Medulla oblongata (tissue), 1 donor: Measurements from ENCODE around the gene MOB3A.
A peak's percentile ranks its signal among the peaks of the same experiment; 100 is the strongest.
"Not testable (repeated sequence)": the region's sequence is repeated elsewhere in the genome, so short reads cannot be mapped to it uniquely, and the experiment has no call there.

Experiments
- DNase-seq: peaks from one replicate; pipeline ENCODE4 v3.0.0-alpha.2; 2015; ENCODE audit errors: extremely low spot score

The MOB3A gene

DNA sequence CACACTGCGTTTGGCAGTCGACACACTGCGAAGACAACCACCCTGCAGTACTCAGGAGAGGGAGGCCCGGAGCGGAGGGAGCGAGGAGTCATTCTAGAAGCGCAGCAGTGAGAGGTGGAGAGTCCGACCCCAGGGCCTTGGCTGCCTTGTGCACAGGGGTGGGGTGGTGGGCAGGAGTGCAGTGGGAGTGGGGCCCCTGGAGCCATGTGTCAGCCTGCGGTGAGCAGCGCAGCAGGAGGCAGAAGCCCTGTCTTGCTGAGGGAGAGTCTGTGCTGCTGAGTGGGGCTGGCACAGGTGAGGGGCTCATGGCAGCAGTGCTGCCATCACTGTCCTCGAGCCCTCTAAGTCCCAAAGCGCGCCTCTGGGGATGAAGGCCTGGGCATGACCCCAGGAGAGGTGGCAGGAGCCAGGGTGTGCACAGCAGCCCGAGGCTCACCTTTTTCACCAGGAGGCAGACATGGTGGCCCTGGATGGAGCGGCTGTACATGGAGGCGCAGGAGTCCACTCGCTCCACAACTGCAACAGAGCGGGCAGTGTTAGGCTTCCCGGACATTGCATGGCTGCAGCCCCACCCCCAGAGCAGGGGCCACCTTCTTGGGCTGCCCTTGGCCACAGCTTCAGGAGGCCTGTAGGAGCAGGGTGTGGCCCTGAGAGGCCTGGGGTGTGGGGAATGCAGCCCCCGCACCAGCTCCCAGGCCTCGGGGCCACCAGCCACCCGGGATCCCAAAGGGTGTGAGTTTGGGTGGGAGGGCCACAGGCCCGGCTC, 12.3 kb upstream of the MOB3A start:
- no peak for DNase-seq

DNA sequence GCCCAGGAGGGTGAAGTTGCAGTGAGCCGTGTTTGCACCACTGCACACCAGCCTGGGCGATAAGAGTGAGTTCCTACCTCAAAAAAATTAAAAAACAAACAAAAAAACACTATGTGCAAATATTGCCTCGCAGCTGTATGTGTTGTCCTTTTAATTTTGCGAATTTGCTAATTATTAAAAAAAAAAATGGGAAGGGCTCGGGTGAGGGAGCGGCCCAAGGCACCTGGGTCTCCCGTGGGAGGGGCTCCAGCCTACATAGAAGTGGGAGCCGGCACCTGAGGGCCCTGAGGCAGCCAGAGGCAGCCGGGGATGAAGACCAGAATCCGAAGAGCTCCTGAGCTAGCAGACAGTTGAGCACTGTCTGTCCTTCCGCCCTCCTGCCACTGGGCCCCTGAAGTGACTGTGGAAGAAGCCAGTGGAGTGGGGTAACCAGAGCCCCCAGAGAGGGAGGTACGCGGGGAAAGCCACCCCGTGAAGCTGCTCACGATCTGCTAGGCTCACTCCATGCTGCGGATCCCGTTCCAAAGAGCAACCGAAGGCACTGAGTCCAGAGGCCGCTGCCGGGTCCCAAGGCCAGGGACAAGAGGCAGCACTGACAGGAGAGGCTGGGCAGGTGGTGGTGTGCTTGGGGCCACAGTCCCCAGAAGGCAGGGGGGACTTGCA, 7.0 kb upstream of the MOB3A start:
- no peak for DNase-seq

DNA sequence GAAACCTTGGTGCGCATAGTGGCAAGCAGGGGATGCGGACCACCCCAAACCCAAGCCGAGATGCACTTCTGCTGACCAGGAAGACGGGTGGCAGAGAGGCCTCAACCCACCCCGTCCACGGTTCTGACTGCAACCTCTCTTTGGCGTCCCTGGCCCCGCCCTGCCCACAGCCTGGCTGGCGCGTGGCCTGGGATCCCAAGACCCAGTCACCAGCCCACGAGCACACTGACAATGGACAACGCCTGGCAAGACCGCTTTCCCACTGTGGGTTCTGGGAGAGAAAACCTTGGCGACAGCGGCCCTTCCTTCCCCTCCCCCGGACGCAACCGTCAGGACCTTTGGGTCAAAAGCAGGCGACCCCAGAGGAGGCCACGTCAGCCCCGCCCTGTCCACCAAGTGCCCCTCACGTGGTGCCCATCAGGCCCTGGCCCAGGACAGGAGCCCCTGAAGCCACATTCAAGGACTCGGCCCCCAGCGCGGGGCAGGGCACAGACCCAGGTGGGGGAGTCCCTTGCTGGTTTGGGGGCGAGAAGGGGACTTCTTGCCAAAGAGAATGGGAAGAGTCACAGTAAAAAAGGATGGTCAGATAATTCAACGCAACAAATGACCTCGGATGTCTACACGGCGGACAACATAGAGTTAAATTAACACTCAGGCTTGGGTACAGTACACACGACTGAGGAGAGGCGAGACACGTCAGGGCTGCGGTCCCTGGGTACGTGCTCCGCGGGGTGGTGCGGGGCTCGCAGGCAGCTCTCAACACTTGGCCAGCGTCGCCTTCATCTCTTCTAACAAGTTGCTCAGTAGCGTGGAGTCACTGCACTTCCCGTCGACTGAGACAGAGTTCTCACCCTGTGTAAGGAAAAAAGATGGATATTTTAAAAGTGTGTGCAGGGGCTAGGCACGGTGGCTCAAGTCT, 5.5 kb upstream of the MOB3A start:
- peak; percentile 76 for DNase-seq

DNA sequence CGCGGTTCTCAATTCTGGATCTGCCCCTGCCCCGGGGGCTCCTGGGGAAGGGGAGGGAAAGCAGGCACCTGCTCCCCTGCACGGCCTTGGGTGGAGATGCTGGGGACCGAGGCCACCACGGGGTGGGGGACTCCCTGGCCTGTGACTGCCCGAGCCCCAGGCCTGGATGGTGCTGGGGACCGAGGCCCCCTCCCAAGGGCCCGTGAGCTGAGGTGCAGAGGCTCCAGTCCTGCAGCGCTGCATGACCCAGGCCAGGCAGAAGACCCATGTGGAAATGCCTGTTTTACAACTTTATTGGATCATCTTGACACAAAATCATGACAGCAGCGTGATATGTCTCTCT, 4.6 kb upstream of the MOB3A start:
- no peak for DNase-seq

DNA sequence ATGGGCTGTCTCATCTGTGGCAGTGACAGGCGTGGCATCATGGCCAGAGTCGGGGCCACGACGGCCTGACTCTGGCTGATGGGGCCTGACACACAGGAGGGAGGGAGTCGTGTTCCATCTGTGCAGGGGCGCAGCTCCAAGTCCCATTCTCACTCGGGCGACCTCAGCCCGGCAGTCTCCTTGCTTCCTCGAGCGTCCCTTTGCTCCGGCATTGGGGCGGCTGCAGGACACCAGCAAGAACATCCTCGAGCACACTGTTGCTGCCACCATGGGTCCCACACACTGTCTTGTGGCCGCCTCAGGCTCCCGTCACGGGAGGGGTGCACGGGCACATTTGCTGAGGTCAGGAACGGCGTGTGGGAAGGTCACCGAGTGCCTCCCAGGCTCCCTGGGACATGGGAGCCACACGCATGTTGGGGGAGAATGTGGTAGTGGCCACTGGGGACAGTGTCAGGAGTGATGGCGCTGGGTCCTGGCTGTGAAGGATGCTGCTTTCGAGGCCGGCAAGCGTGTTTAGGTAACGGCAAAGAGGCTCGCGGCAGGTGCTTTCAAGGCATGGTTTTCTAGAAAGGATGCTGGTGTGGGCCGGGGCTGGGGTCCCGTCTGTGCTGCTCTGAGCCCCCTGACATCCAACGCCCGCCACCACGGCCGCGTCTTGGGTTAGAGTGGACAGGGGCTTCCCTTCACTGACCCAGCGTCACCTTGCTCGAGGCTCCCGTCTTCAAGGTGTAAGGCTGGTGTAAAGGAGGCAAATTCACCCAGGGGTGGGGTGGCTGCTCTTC, 4.0 kb upstream of the MOB3A start:
- DNase-seq = no peak

DNA sequence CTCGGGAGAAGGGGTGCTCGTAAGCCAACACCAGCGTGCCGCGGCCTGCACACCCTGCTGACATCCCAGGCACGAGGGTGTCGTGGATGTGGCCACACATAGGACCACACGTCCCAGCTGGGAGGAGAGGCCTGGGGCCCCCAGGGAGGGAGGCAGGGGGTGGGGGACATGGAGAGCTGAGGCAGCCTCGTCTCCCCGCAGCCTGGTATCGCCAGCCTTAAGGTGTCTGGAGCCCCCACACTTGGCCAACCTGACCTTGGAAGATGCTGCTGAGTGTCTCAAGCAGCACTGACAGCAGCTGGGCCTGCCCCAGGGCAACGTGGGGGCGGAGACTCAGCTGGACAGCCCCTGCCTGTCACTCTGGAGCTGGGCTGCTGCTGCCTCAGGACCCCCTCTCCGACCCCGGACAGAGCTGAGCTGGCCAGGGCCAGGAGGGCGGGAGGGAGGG, 3.0 kb upstream of the MOB3A start:
- DNase-seq = no peak

DNA sequence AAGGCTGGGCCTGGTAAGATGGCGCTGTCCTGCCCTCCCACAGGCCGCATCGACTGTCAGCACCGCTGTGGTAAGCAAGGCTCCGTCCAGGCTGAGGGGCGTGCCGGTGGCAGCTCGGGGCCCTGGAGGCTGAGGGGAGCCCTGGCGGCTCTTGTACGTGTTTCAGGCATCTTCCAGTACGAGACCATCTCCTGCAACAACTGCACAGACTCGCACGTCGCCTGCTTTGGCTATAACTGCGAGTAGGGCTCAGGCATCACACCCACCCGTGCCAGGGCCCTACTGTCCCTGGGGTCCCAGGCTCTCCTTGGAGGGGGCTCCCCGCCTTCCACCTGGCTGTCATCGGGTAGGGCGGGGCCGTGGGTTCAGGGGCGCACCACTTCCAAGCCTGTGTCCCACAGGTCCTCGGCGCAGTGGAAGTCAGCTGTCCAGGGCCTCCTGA, 1.8 kb upstream of the MOB3A start:
- DNase-seq = no peak

DNA sequence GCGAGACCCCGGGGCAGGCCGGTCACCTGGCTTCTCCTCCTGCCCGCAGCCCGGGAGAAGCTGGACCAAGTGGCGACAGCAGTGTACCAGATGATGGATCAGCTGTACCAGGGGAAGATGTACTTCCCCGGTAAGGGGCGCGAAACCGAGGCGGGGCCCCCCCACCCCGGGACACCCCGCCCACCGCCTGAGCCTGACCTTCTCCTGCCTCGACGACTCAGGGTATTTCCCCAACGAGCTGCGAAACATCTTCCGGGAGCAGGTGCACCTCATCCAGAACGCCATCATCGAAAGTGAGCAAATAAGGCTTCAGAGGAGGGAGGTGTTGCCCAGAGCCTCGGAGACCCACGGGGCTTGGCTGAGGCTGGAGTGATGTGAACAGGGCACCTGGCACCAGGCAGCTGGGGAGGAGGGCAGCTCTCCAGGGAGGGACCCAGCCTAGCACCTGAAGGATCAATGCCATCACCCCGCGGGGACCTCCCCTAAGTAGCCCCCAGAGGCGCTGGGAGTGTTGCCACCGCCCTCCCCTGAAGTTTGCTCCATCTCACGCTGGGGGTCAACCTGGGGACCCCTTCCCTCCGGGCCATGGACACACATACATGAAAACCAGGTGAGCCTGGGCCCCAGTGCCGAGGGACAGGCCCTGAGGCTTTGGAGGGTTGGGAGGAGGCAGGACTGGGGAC, 1.2 kb upstream of the MOB3A start:
- no peak for DNase-seq

DNA sequence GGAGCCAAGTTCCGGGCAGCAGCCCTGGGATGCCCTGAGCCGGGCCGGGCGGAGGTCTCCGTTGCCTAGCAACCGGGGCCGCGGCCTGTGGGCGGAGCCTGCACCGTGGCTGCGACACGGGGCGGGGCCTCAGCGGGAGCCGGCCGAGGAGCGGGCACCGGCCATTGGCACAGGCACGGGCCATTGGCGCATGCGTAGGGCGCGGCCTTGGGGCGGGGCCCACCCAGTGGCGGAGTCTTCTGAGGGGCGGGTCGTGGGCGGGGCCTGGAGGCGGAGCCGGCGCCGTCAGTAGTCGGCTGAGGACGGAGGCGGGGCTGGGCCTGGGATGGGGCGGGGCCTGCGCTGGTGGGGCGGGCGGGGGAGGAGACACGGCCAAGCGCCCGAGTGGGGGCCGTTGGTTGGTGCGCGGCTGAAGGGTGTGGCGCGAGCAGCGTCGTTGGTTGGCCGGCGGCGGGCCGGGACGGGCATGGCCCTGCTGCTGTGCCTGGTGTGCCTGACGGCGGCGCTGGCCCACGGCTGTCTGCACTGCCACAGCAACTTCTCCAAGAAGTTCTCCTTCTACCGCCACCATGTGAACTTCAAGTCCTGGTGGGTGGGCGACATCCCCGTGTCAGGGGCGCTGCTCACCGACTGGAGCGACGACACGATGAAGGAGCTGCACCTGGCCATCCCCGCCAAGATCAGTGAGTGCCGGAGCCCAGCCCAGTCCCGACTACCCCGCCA, 515 bp upstream of the MOB3A start, which contains the start of gene IZUMO4:
IZUMO4 (plus strand) TSS at position 436 of the 723 bp plus-strand sequence; CDS start at position 467, 31 bp downstream.
- DNase-seq = peak; percentile 98

DNA sequence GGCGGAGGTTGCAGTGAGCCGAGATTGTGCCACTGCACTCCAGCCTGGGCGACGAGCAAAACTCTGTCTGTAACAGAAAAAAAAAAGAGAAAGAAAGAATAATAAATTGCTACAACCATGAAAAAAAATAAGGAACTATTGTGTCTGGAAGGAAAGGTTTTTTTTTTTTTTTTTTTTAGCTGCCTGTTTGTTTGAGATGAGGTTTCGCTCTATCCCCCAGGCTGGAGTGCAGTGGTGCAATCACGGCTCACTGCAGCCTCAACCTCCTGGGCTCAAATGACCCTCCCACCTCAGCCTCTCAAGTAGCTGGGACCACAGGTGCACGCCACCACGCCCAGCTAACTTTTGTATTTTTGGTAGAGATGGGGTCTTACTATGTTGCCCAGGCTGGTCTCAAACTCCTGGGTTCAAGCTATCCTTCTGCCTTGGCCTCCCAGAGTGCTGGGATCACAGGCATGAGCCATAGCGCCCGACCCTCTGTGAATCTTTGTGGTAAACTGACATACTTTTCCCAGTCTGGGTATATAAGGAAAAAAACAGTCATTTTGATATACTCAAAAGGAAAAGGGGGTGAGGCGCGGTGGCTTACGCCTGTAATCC, 4.1 kb downstream of the MOB3A start:
- not testable (repeated sequence) for DNase-seq

DNA sequence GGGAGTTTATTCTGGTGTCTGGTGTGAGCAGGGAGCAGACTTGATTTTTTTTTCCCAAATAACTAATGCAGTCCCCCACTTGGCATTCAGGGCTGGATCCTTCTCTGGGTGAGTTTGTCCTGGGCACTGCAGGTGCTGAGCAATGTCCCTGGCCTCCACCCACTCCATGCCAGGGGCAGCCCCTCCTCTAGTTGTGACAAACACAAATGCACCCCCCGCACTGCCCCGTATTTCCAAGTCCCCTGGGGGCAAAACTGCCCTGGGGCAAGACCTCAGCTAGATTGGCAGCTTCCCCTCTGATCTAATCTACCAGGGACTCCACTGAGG, 6.4 kb downstream of the MOB3A start:
- no peak for DNase-seq

DNA sequence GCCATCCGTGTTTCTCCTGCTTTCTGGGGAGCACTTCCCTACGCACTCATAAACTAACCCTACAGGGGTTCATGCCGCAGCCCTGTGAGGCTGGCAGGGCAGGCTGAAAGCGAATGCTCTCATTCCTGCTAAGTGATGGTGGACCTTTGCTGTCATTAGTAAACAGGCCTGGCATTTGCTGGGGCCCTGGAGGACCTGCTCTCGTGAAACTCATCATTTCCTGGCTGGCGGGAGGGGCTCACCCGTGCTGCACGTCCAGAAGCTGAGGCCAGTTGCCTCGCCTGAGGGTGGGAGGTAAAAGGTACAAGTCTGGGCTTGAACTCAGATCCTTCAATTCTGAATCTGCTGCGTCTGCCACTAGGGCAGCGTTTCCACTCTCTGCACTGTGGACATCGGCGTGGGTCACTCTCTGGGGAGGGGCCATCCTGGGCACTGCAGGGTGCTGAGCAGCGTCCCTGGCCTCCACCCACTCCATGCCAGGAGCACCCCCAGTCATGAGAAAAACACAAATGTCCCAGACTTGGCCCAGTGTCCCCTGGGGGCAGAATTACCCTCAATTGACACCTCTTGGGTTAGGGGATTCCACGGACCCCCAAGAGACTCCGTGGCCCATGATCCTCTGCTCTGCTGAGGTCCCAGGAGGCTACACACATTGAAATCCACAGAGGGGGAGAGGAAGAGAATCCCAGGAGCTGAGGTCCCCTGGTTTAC, 7.0 kb downstream of the MOB3A start:
- DNase-seq = no peak

DNA sequence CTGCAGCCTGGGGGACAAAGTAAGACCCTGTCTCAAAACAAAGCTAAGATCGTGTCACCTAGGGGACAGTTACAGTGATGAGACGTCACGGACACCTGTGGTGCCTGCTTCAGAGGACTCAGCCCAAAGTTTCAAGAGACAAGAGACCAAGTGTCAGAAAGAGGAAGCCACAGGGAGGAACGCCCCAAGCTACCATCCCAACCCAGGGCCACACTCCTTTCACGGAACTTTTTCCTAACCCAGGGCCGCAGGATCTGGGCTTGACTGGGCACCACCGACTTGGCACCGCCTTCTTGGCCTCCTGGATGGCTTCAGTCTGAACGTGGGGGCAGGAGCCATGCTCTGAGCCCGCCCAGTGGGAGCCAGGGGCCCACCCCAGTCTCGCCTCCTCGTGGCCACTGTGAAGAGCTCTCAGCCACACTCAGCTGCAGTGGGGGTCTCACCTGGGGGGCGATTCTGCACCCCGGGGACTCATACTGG, 8.5 kb downstream of the MOB3A start:
- no peak for DNase-seq

DNA sequence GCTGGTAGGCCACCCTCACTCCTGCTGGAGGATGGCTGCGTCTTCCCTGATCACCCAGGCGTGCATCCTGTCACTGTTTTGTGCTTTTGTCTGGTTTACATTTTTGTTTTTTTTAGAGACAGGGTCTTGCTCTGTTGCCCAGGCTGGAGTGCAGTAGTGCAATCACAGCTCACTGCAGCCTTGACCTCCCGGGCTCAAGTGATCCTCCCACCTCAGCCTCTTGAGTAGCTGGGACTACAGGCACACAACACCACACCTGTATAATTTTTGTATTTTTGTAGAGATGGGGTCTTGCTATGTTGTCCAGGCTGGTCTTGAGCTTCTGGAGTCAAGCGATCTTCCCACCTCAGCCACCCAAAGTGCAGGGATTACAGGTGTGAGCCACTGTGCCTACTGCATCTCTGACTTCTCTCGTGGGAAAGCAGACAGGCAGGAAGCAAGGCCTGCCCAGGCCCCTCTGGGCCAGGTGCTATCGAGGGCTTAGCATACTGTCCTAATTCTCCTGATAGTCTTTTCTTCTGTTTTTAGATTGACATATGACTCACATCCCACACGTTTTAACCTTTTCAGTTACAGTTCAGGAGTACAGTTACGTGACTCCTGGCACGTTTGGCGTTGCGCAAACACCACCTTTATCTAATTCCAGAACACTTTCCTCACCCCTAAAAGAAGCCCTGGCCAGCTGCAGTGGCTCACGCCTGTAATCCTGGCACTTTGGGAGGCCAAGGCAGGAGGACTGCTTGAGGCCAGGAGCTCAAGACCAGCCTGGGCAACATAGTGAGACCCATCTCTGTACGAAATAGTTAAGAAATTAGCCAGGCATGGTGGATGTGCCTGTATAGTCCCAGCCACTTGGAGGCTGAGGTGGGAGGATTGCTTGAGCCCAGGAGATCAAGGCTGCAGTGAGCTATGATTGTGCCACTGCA, 9.2 kb downstream of the MOB3A start:
- not testable (repeated sequence) for DNase-seq

DNA sequence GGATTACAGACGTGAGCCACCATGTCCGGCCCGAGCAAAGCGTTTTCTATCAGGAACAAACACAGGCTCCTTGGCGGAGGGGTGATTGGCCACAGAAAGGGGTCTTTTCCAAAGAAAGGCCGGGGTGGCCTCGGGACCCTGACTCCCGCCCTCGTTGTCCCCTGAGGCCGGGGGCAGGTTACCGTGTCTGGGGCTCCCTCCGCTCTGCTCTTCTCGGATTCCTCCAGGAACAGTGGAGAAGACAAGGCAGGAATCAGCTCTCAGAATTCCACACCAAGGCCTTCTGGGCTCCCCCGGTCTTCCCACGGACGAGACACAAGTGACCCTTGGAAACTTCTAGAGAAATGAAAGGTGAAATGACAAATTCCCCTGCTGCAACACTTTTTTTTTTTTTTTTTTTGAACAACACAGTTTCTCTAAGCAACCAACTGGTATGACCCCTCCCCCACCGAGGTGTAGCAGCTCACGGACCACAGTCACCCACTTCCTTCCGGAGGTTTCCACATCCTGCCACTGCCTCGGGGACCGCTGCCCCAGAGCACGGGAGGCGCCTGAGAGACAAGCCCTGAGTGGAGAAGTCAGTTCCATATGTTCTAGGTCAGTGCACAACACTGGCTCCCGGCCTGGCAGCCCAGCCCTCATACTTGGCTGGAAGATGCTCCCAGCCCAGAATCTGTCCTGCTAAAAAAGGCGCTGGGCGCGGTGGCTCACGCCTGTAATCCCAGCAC, 11.0 kb downstream of the MOB3A start:
- DNase-seq = peak; percentile 41

DNA sequence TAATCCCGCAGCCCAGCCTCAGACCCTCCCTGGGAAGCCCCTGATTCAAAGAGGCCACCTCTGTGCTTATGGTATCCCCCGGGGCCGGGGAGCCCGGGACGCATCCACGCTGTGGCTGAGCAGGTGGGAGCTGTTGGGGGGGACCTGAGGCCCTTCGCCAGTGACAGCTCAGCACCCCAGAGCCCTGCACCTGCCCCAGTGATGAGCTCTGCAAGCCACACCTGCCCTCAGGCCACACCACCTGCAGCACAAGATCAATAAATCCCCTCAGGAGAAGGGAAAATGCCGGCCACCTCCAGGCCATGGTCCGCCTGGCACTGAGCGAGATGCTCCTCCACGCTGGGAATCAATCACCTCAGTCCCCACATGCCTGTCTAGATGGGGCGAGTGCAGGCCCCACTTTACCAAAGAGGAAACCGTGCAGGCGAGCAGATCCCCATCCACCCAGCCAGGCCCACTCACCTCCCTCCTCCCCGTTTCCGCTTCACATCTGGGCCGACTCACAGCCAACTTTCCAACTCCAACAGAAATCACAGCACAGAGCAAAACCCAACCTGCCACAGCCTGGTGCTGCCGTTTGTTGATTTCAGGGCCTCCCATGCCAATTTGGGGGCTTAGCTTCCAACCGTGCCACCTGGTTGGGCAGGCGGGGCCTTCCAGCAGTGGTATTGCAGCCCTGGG, 12.8 kb downstream of the MOB3A start:
- DNase-seq = no peak
